ENCODE measurements around the gene C15orf39. TPM values are rescaled to one million over a fixed set of nuclear protein-coding genes. Genes with fewer than 3 reads are reported as not detected.

C15orf39 gene
- polyA plus RNA-seq, 3 donors, result 8.9 to 80.7 (median 18.2) TPM

DNA sequence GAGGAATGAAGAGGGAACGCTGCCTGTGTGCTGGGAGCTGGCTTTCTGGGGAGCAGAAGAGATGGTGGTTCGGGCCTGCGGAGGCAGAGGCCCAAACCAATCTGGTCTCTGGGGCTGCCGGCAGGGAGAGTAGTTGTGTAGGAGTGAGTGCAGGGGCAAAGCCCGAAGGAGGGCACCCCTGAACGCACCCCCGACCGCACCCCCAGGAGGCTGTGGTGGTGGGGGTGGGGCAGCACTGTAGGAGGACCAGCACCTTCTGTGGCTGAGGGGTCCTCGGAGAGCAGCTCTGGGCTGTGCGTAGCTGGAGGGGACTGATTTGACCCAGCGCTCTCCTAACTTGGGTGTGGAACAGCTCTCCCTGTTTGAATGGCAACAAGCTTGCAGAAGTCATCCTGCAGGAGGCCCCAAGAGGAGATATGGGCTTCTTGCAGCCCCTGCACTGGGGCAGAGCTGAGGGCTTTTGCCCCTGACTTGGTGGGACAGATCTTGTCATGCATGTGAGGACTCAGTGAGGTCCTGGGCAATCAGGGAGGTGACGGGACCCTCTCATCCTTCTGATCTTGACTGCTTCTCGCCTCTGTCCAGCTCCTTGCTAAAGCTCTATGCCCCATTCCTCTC lies 26.1 kb downstream of the C15orf39 start:
- no peak for DNase-seq
- Histone ChIP-seq H3K36me3 (replicated peaks in 1 of 2; ENCODE audit: control insufficient read depth in 1 of 2, insufficient read depth in 2 of 2, low read length in 2 of 2) (no peaks in the 10 kb centered on the region), H3K4me1 (ENCODE audit: control insufficient read depth in 1 of 2, insufficient read depth in 2 of 2, low read length in 2 of 2) (no peaks in the 10 kb centered on the region), H3K9me3 (replicated peaks in 1 of 2; ENCODE audit: control insufficient read depth in 1 of 2, insufficient read depth in 1 of 2, low read length in 2 of 2) (no peaks in the 10 kb centered on the region), H4K20me1 (ENCODE audit: insufficient read depth, low read length) (peaks cover 4% of the 10 kb centered on the region), H3K4me3 (replicated peaks in 1 of 3; ENCODE audit: low read depth in 2 of 3, low read length in 3 of 3) (no peak overlapping the region), H3K79me2 (ENCODE audit: insufficient read depth, low read length) (no peaks in the 10 kb centered on the region), H2AFZ (ENCODE audit: insufficient read depth, low read depth, low read length, poor library complexity, severe bottlenecking) (no peak overlapping the region), H3K27me3 (ENCODE audit: control insufficient read depth in 2 of 2, insufficient read depth in 2 of 2, low read length in 2 of 2) (no peaks in the 10 kb centered on the region), H3K4me2 (replicated peaks; ENCODE audit: extremely low read depth, low read length, poor library complexity, severe bottlenecking) (no peak overlapping the region), H3K9ac (ENCODE audit: insufficient read depth, low read length, poor library complexity, severe bottlenecking) (no peak overlapping the region), H3K27ac (ENCODE audit: low read depth in 1 of 2, low read length in 2 of 2) (no peak overlapping the region)
- WGBS (ENCODE audit: insufficient coverage), result 96% methylated on average over 10 of the region's 13 CpGs
- Mint-ChIP-seq H3K9me3 (peaks cover 0 to 3% (median 0%) of the 10 kb centered on the region in 7 donors), H3K4me3 (no peak overlapping the region), H3K27ac (no peak overlapping the region), H3K36me3 (no peaks in the 10 kb centered on the region), H3K27me3 (ENCODE audit: low read depth in 3 of 3) (peaks cover 11 to 25% (median 16%) of the 10 kb centered on the region in 3 donors), H3K4me1 (no peaks in the 10 kb centered on the region)
- intact Hi-C loops (cut with micrococcal nuclease), result no loop called here
- TF ChIP-seq, protein P1, sequence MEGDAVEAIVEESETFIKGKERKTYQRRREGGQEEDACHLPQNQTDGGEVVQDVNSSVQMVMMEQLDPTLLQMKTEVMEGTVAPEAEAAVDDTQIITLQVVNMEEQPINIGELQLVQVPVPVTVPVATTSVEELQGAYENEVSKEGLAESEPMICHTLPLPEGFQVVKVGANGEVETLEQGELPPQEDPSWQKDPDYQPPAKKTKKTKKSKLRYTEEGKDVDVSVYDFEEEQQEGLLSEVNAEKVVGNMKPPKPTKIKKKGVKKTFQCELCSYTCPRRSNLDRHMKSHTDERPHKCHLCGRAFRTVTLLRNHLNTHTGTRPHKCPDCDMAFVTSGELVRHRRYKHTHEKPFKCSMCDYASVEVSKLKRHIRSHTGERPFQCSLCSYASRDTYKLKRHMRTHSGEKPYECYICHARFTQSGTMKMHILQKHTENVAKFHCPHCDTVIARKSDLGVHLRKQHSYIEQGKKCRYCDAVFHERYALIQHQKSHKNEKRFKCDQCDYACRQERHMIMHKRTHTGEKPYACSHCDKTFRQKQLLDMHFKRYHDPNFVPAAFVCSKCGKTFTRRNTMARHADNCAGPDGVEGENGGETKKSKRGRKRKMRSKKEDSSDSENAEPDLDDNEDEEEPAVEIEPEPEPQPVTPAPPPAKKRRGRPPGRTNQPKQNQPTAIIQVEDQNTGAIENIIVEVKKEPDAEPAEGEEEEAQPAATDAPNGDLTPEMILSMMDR (IDR thresholded peaks at IDR 0.05), result no peak

DNA sequence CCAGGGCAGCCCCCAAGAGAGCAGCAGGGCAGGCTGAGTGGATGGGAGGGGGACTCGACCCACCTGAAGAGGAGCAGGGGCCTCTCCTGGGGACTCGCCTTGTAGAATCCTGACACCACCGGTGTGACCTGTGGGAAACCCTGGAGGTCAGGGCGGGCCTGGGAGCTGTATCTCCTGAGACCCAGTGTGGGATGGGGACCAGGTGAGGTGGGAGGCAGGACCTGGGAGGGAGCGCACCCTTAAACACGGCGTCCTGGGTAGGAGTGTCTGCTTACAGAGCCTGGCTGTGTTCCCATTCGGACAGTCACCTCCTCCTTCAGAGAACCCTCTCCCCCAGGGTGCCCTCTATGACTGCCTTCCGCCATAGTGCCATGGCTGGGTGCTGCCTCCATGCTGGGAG lies 27.1 kb downstream of the C15orf39 start:
- Histone ChIP-seq H3K9ac (ENCODE audit: insufficient read depth, low read length, poor library complexity, severe bottlenecking) (no peak overlapping the region), H3K4me1 (ENCODE audit: control insufficient read depth in 1 of 2, insufficient read depth in 2 of 2, low read length in 2 of 2) (no peaks in the 10 kb centered on the region), H3K36me3 (replicated peaks in 1 of 2; ENCODE audit: control insufficient read depth in 1 of 2, insufficient read depth in 2 of 2, low read length in 2 of 2) (no peaks in the 10 kb centered on the region), H4K20me1 (ENCODE audit: insufficient read depth, low read length) (peaks cover 4% of the 10 kb centered on the region), H3K9me3 (replicated peaks in 1 of 2; ENCODE audit: control insufficient read depth in 1 of 2, insufficient read depth in 1 of 2, low read length in 2 of 2) (no peaks in the 10 kb centered on the region), H3K27me3 (ENCODE audit: control insufficient read depth in 2 of 2, insufficient read depth in 2 of 2, low read length in 2 of 2) (no peaks in the 10 kb centered on the region), H2AFZ (ENCODE audit: insufficient read depth, low read depth, low read length, poor library complexity, severe bottlenecking) (no peak overlapping the region), H3K4me3 (replicated peaks in 1 of 3; ENCODE audit: low read depth in 2 of 3, low read length in 3 of 3) (no peak overlapping the region), H3K27ac (ENCODE audit: low read depth in 1 of 2, low read length in 2 of 2) (no peak overlapping the region), H3K79me2 (ENCODE audit: insufficient read depth, low read length) (no peaks in the 10 kb centered on the region), H3K4me2 (replicated peaks; ENCODE audit: extremely low read depth, low read length, poor library complexity, severe bottlenecking) (no peak overlapping the region)
- Mint-ChIP-seq H3K27me3 (ENCODE audit: low read depth in 3 of 3) (peaks cover 13 to 31% (median 16%) of the 10 kb centered on the region in 3 donors), H3K4me3 (no peak overlapping the region), H3K36me3 (no peaks in the 10 kb centered on the region), H3K4me1 (no peaks in the 10 kb centered on the region), H3K27ac (no peak overlapping the region), H3K9me3 (peaks cover 0 to 3% (median 0%) of the 10 kb centered on the region in 7 donors)
- TF ChIP-seq, protein P1 (IDR thresholded peaks at IDR 0.05), result no peak
- intact Hi-C loops (cut with micrococcal nuclease), result no loop called here
- 88% methylated on average over 5 of the region's 9 CpGs for WGBS (ENCODE audit: insufficient coverage)
- no peak for DNase-seq
